ENCODE data around the gene UBE2Z. TPM values are rescaled to one million over a fixed set of nuclear protein-coding genes. Genes with fewer than 3 reads are reported as not detected.
"Not testable (repeated sequence)": the region's sequence is repeated elsewhere in the genome, so short reads cannot be mapped to it uniquely, and the experiment has no call there.

UBE2Z gene
- total and polyA plus RNA-seq, 2 donors (not counting 1 experiment from before 2014, with no cell fraction given): 56.2 to 121 TPM

GRCh38 chr17:48944515-48945260 is 36.5 kb downstream of the UBE2Z start, which contains the start of gene SNF8:
Gene SNF8, minus strand, starts transcription at chr17:48944842. Its CDS starts 108 bp downstream, at chr17:48944734.
- Histone ChIP-seq H3K4me2 (replicated peaks; ENCODE audit: low read depth, low read length, poor library complexity, severe bottlenecking) (peak within 1 kb of the TSS; percentile 91), H3K9me3 (ENCODE audit: control extremely low read depth in 1 of 3, control insufficient read depth in 2 of 3, insufficient read depth in 1 of 3, low read length in 2 of 3) (peaks cover 0 to 6% (median 0%) of the 10 kb centered on the region in 3 donors), H2AFZ (ENCODE audit: insufficient read depth, low read depth, low read length, poor library complexity, severe bottlenecking) (peak within 1 kb of the TSS; percentile 98), H4K20me1 (ENCODE audit: control insufficient read depth, insufficient read depth, low read length, poor library complexity, severe bottlenecking) (no peaks in the 10 kb centered on the region), H3K4me1 (ENCODE audit: control insufficient read depth in 2 of 2, insufficient read depth in 2 of 2, low read length in 2 of 2) (peaks cover 12 to 21% of the 10 kb centered on the region in 2 donors), H3K79me2 (ENCODE audit: control insufficient read depth, insufficient read depth, low read length) (peaks cover 25% of the 10 kb centered on the region), H3K27me3 (replicated peaks in 1 of 4; ENCODE audit: control extremely low read depth in 1 of 4, control insufficient read depth in 3 of 4, insufficient read depth in 4 of 4, low read length in 3 of 4) (no peaks in the 10 kb centered on the region), H3K36me3 (replicated peaks in 1 of 2; ENCODE audit: control extremely low read depth in 1 of 2, control insufficient read depth in 1 of 2, extremely low read depth in 1 of 2, insufficient read depth in 2 of 2, low read length in 1 of 2) (peaks cover 0 to 14% of the 10 kb centered on the region in 2 experiments), H3K4me3 (ENCODE audit: control extremely low read depth in 1 of 5, extremely low read depth in 1 of 5, insufficient read depth in 1 of 5, low read depth in 2 of 5, low read length in 4 of 5) (peak within 1 kb of the TSS; percentile 80 to 99 (median 91)), H3K9ac (ENCODE audit: low read length) (peak within 1 kb of the TSS; percentile 82), H3K27ac (ENCODE audit: low read length in 2 of 2) (peak within 1 kb of the TSS; percentile 87 to 97)
- ChIA-PET POLR2A (interaction anchor here (0.6 to 1.9 kb wide), 6 partner anchors 20 to 1003 kb away, joined by 3 to 11 read pairs (median 6); partner anchors contain the start of genes ATP5MC1, PNPO and UBE2Z), CTCF (interaction anchor here (1.2 kb wide), 1 partner anchor 282 kb away, joined by 3 read pairs; no protein-coding TSS in a partner anchor)
- H3K27me3 Mint-ChIP-seq: no peaks in the 10 kb centered on the region
- no peaks in the 10 kb centered on the region for H3K9me3 Mint-ChIP-seq (ENCODE audit: insufficient read depth)
- no peak for TF ChIP-seq CTCF (IDR thresholded peaks at IDR 0.05)
- TF ChIP-seq EZH2 (IDR thresholded peaks at IDR 0.05; ENCODE audit: borderline replicate concordance, insufficient read depth, low read depth, low read length, poor library complexity, severe bottlenecking): no peak
- DNase-seq: peak; percentile 93
- peak within 1 kb of the TSS; percentile 93 for H3K27ac Mint-ChIP-seq
- H3K4me3 Mint-ChIP-seq: peak within 1 kb of the TSS; percentile 93
- ATAC-seq (ENCODE audit: low read depth): peak; percentile 92
- intact Hi-C loops (cut with micrococcal nuclease): loop anchor here (1.0 to 2.0 kb wide), 2 partner anchors 36 to 52 kb away; partner anchors contain the start of genes ATP5MC1 and UBE2Z
- 2% methylated on average over 54 of the region's 55 CpGs for WGBS (ENCODE audit: insufficient coverage)
- peaks cover 15% of the 10 kb centered on the region for H3K4me1 Mint-ChIP-seq

- Mint-ChIP-seq H3K4me3 (peak overlapping the region; percentile 93), H3K27ac (peak overlapping the region; percentile 93), H3K4me1 (peaks cover 15% of the 10 kb centered on the region)
- peak overlapping the region; percentile 87 to 97 for H3K27ac ChIP-seq (ENCODE audit: low read length in 2 of 2)
- H3K36me3 ChIP-seq (replicated peaks in 1 of 2; ENCODE audit: control extremely low read depth in 1 of 2, control insufficient read depth in 1 of 2, extremely low read depth in 1 of 2, insufficient read depth in 2 of 2, low read length in 1 of 2); H4K20me1 ChIP-seq (ENCODE audit: control insufficient read depth, insufficient read depth, low read length, poor library complexity, severe bottlenecking); H3K9me3 Mint-ChIP-seq (ENCODE audit: insufficient read depth); DNase-seq; H3K9me3 ChIP-seq (ENCODE audit: control extremely low read depth in 1 of 3, control insufficient read depth in 2 of 3, insufficient read depth in 1 of 3, low read length in 2 of 3); ATAC-seq (ENCODE audit: low read depth); CTCF ChIA-PET; H3K27me3 ChIP-seq (replicated peaks in 1 of 4; ENCODE audit: control extremely low read depth in 1 of 4, control insufficient read depth in 3 of 4, insufficient read depth in 4 of 4, low read length in 3 of 4); H3K27me3 Mint-ChIP-seq: not testable (repeated sequence)
- peaks cover 25% of the 10 kb centered on the region for H3K79me2 ChIP-seq (ENCODE audit: control insufficient read depth, insufficient read depth, low read length)
- peak overlapping the region; percentile 98 for H2AFZ ChIP-seq (ENCODE audit: insufficient read depth, low read depth, low read length, poor library complexity, severe bottlenecking)
- peaks cover 12 to 21% of the 10 kb centered on the region in 2 donors for H3K4me1 ChIP-seq (ENCODE audit: control insufficient read depth in 2 of 2, insufficient read depth in 2 of 2, low read length in 2 of 2)
- intact Hi-C loops (cut with micrococcal nuclease): loop anchor here (2.0 kb wide), 1 partner anchor 36 kb away; the partner anchor contains the start of gene UBE2Z
- peak overlapping the region; percentile 82 for H3K9ac ChIP-seq (ENCODE audit: low read length)
- 100% methylated on average over 4 of the region's 16 CpGs for WGBS (ENCODE audit: insufficient coverage)
- POLR2A ChIA-PET: interaction anchor here (0.5 to 1.9 kb wide), 3 partner anchors 37 to 397 kb away, joined by 7 to 9 read pairs (median 8); partner anchors contain the start of genes ATP5MC1 and UBE2Z
- peak overlapping the region; percentile 91 for H3K4me2 ChIP-seq (replicated peaks; ENCODE audit: low read depth, low read length, poor library complexity, severe bottlenecking)
- peak overlapping the region; percentile 68 to 99 (median 91) for H3K4me3 ChIP-seq (ENCODE audit: control extremely low read depth in 1 of 5, extremely low read depth in 1 of 5, insufficient read depth in 1 of 5, low read depth in 2 of 5, low read length in 4 of 5)
Measured at GRCh38 chr17:48945261-48945651, 37.0 kb downstream of the UBE2Z start.

All from B cell (primary cell).